CD8-positive, alpha-beta memory T cell (primary cell): ENCODE measurements around the gene CFAP298. TPM values are rescaled to one million over a fixed set of nuclear protein-coding genes. Genes with fewer than 3 reads are reported as not detected.
"Not testable (repeated sequence)": the region's sequence is repeated elsewhere in the genome, so short reads cannot be mapped to it uniquely, and the experiment has no call there.

Experiments used
- CTCF ChIA-PET: fragments of 350-600 bp; sonication (Branson Sonifier 250); formaldehyde crosslinking; loops from one replicate; lab custom pipeline; 2021; ENCODE audit warnings: antibody characterized with exemption; lab: Charles Lee
- POLR2A ChIA-PET: fragments of 350-600 bp; sonication (Branson Sonifier 250); formaldehyde crosslinking; loops from one replicate; lab custom pipeline; 2021; ENCODE audit warnings: antibody characterized with exemption; lab: Charles Lee
- DNase-seq, 5 donors: peaks; one replicate each; pipeline versions ENCODE4 v3.0.0 to v3.0.0-alpha.2; 2020 to 2022; ENCODE audit warnings: mixed read lengths in 1 of 5
- H3K27ac ChIP-seq: one replicate; pipeline ENCODE4 v1.7.0; 2013; ENCODE audit warnings: low read depth, mild to moderate bottlenecking, low read length, moderate library complexity
- H3K27me3 ChIP-seq: 2 replicates; pipeline ENCODE4 v1.7.0; 2013; ENCODE audit warnings: low read length, mild to moderate bottlenecking; ENCODE audit not compliant: insufficient read depth, poor library complexity, severe bottlenecking
- H3K36me3 ChIP-seq: 2 replicates; pipeline ENCODE4 v1.7.0; 2013; ENCODE audit warnings: mild to moderate bottlenecking, low read length, moderate library complexity; ENCODE audit not compliant: insufficient read depth
- H3K4me1 ChIP-seq: 2 replicates; pipeline ENCODE4 v1.7.0; 2013; ENCODE audit warnings: mild to moderate bottlenecking, low read length, moderate library complexity; ENCODE audit not compliant: insufficient read depth
- H3K4me3 ChIP-seq: 2 replicates; pipeline ENCODE4 v1.7.0; 2013; ENCODE audit warnings: mild to moderate bottlenecking, low read length
- H3K9me3 ChIP-seq: 2 replicates; pipeline ENCODE4 v1.7.0; 2013; ENCODE audit warnings: mild to moderate bottlenecking, low read length
- H3K27ac Mint-ChIP-seq, 8 donors: one replicate each; pipeline ENCODE4 v1.8.0; 2020 to 2021; ENCODE audit warnings: mixed read lengths in 8 of 8, mild to moderate bottlenecking in 6 of 8, inconsistent platforms in 3 of 8, moderate library complexity in 3 of 8
- H3K27me3 Mint-ChIP-seq, 2 donors: one replicate each; pipeline ENCODE4 v1.8.0; 2020 to 2021; ENCODE audit warnings: mixed read lengths in 2 of 2, mild to moderate bottlenecking in 1 of 2, moderate library complexity in 1 of 2
- H3K36me3 Mint-ChIP-seq, 3 donors: one replicate each; pipeline ENCODE4 v1.8.0; 2020 to 2021; ENCODE audit warnings: mixed read lengths in 3 of 3, inconsistent platforms in 1 of 3, mild to moderate bottlenecking in 1 of 3
- H3K4me1 Mint-ChIP-seq, 3 donors: one replicate each; pipeline ENCODE4 v1.8.0; 2020 to 2021; ENCODE audit warnings: mixed read lengths in 3 of 3, inconsistent platforms in 1 of 3, mild to moderate bottlenecking in 1 of 3
- H3K4me3 Mint-ChIP-seq, 7 donors: one replicate each; pipeline ENCODE4 v1.8.0; 2020 to 2021; ENCODE audit warnings: mixed read lengths in 7 of 7, mild to moderate bottlenecking in 6 of 7, moderate library complexity in 4 of 7, inconsistent platforms in 2 of 7
- H3K9me3 Mint-ChIP-seq, 5 donors: one replicate each; pipeline ENCODE4 v1.8.0; 2020 to 2022; ENCODE audit warnings: mixed read lengths in 5 of 5, mild to moderate bottlenecking in 3 of 5, moderate library complexity in 2 of 5, inconsistent platforms in 1 of 5
- polyA plus RNA-seq: library from polyadenylated mRNA; unstranded; fragments of 300-500 nt; fragmentation: Illumina TruSeq; gene quantifications from one replicate; pipeline ENCODE4 v1.2.3, GENCODE V29; 2021
- total RNA-seq, 2 experiments: library from RNA; stranded (reverse); gene quantifications; one replicate each; pipeline ENCODE4 v1.2.3, GENCODE V29; 2021

Gene CFAP298
- total and polyA plus RNA-seq, 3 experiments from 2014 or later: 49.4 to 62.8 (median 51.9) TPM

DNA sequence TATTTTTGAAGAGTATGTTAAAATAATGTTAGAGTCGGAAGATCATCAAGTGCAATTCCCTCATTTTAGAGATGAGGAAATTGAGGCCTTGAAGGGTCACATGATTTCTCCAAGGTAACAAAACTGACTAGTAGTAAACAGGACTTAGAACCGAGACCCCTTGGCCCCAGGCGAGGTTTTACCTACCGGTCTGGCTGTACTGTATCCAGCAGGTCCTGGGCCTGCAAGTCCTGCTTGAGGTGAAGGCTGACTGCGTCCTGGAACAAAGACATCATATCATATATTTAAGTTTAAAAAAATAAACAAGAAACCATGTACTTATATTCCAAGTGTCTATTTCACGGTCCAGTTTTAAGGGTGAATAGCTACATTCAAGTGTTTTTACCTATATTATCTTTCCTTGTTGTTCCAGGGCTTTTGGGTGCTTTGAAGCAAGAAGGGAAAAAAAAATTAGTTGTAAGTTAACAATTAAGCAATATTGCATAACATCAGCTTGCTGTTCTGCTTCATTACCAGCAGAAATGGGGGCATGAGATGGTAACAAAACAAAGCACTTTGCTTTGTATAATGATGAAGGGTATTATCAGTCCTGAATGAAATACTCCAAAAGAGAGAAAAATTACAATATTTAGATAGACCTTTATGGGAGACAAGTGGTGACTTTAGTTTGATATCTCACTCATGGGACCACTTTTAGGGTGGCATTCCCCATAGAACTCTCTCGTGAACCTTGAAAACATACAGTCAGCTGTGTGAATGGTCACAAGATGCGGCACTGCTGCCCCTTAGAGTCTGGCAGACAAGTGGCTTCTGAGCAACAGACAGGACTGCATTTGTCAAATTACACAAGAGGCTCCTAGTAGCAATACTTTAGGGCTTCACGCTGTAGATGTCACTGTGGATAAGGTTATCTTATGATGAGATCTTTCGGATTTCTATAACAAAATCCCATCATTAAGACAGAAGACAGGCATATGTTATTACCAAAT lies 29.8 kb upstream of the CFAP298 start:
- Mint-ChIP-seq H3K27me3 (no peaks in the 10 kb centered on the region), H3K4me1 (no peaks in the 10 kb centered on the region), H3K27ac (peak overlapping the region in 1 of 8 donors; percentile 10), H3K9me3 (no peaks in the 10 kb centered on the region), H3K4me3 (no peak overlapping the region), H3K36me3 (peaks cover 7 to 76% (median 24%) of the 10 kb centered on the region in 3 donors)
- Histone ChIP-seq H3K27ac (no peak overlapping the region), H3K4me3 (no peak overlapping the region), H3K4me1 (no peaks in the 10 kb centered on the region), H3K9me3 (no peaks in the 10 kb centered on the region), H3K36me3 (peaks cover 24% of the 10 kb centered on the region), H3K27me3 (no peaks in the 10 kb centered on the region)
- ChIA-PET CTCF (no interaction called here), POLR2A (no interaction called here)
- no peak for DNase-seq

DNA sequence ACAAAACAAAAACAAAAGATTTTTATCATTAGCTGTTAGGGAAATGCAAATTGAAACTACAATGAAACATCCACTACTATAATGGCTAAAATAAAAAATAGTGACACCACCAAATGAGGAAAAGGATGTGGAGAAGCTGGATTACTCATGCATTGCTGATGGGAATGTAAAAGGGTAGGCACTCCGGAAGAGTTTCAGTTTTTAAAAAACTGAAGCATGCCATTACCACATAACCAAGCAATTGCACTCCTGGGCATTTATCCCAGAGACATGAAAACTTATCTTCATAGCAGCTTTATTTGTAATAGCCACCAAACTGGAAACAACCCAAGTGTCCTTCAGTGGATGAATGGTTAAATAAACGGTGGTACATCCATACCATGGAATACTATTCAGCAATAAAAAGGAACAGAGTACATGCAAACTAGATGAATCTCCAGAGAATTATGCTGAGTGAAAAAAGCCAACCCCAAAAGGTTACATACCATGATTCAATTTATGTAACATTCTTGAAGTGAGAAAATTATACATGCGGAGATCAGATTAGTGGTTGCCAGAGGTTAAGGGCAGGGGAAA lies 14.5 kb upstream of the CFAP298 start:
- CTCF ChIA-PET: interaction anchor here (1.5 kb wide), 1 partner anchor 25 kb away, joined by 3 read pairs; no protein-coding TSS in a partner anchor
- Histone ChIP-seq H3K27ac (no peak overlapping the region), H3K9me3 (no peaks in the 10 kb centered on the region), H3K27me3 (no peaks in the 10 kb centered on the region), H3K4me1 (no peaks in the 10 kb centered on the region), H3K4me3 (no peak overlapping the region), H3K36me3 (peaks cover 10% of the 10 kb centered on the region)
- Mint-ChIP-seq H3K4me1 (peaks cover 0 to 4% (median 0%) of the 10 kb centered on the region in 3 donors), H3K27ac (peak overlapping the region in 1 of 8 donors; percentile 56), H3K9me3 (no peaks in the 10 kb centered on the region), H3K27me3 (peaks cover 4 to 10% of the 10 kb centered on the region in 2 donors), H3K36me3 (peaks cover 7 to 26% (median 15%) of the 10 kb centered on the region in 3 donors), H3K4me3 (no peak overlapping the region)
- no peak for DNase-seq
- POLR2A ChIA-PET: no interaction called here

GRCh38 chr21:32618218-32618617 lies 6.0 kb upstream of the CFAP298 start:
- H3K4me3 Mint-ChIP-seq, DNase-seq, H3K27ac ChIP-seq, H3K27me3 ChIP-seq, H3K4me1 ChIP-seq, H3K36me3 ChIP-seq, H3K9me3 ChIP-seq, H3K27ac Mint-ChIP-seq, H3K36me3 Mint-ChIP-seq, H3K4me1 Mint-ChIP-seq, H3K9me3 Mint-ChIP-seq, POLR2A ChIA-PET, H3K4me3 ChIP-seq, CTCF ChIA-PET: not testable (repeated sequence)
- peaks cover 6 to 25% of the 10 kb centered on the region in 2 donors for H3K27me3 Mint-ChIP-seq

DNA sequence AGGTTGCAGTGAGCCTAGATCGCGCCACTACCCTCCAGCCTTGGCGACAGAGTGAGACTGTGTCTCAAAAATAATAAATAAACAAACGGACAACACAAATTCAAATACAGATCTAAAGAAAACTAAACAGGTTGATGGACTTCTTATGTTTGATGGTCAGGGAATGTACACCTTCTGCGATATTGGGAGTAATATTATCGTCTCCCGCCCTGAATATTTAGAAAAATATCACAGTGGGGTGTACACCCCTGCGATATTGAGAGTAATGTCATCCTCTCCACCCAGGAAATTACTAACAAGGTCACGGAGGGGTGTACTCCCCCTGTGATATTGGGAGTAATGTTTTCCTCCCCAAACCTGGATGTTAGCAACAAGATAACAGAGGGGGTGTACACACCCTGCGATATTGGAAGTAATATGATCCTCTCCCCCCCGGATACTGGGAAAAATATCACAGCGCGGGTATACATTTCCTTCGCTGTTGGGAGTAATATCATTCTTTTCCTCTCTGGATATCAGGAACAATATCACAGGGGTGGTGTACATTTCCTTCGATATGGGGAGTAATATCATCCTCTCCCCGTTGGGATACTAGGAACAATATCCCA lies 1.4 kb upstream of the CFAP298 start:
- peak overlapping the region; percentile 97 for H3K4me3 ChIP-seq
- Mint-ChIP-seq H3K4me1 (peaks cover 10 to 29% (median 22%) of the 10 kb centered on the region in 3 donors), H3K9me3 (no peaks in the 10 kb centered on the region), H3K4me3 (peak overlapping the region; percentile 95 to 99 (median 97)), H3K27me3 (peaks cover 2 to 5% of the 10 kb centered on the region in 2 donors), H3K36me3 (peaks cover 0 to 24% (median 8%) of the 10 kb centered on the region in 3 donors), H3K27ac (peak overlapping the region; percentile 97 to 99 (median 99))
- peaks cover 13% of the 10 kb centered on the region for H3K4me1 ChIP-seq
- H3K36me3 ChIP-seq: no peaks in the 10 kb centered on the region
- peak overlapping the region; percentile 97 for H3K27ac ChIP-seq
- no peaks in the 10 kb centered on the region for H3K27me3 ChIP-seq
- DNase-seq: no peak
- CTCF ChIA-PET: interaction anchor here (1.3 to 2.5 kb wide), 5 partner anchors 12 to 212 kb away, joined by 3 to 23 read pairs (median 5); no protein-coding TSS in a partner anchor
- POLR2A ChIA-PET: interaction anchor here (1.5 to 1.6 kb wide), 2 partner anchors 12 to 44 kb away, joined by 5 to 6 read pairs; no protein-coding TSS in a partner anchor
- no peaks in the 10 kb centered on the region for H3K9me3 ChIP-seq

DNA sequence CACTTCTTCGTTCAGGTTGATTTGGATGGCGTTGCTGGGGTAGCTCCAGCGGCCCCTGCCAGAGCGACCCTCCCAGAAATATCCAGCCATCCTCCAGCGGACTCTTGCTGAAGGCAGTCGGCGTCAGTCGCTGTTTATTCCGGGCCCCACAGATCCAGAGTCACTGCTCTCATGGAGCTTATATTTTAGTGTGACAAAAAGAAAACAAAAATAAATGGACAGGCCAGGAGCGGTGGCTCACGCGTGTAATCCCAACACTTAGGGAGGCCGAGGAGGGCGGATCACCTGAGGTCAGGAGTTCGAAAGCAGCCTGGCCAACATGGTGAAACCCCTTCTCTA lies 791 bp upstream of the CFAP298 start:
- Histone ChIP-seq H3K9me3 (no peaks in the 10 kb centered on the region), H3K27ac (peak overlapping the region; percentile 97), H3K27me3 (no peaks in the 10 kb centered on the region), H3K36me3 (no peaks in the 10 kb centered on the region), H3K4me1 (peaks cover 13% of the 10 kb centered on the region), H3K4me3 (peak overlapping the region; percentile 97)
- Mint-ChIP-seq H3K36me3 (peaks cover 0 to 26% (median 8%) of the 10 kb centered on the region in 3 donors), H3K27ac (peak overlapping the region; percentile 97 to 99 (median 99)), H3K4me1 (peaks cover 10 to 29% (median 22%) of the 10 kb centered on the region in 3 donors), H3K4me3 (peak overlapping the region; percentile 95 to 99 (median 97)), H3K27me3 (peaks cover 0 to 3% of the 10 kb centered on the region in 2 donors), H3K9me3 (no peaks in the 10 kb centered on the region)
- no peak for DNase-seq
- ChIA-PET POLR2A (interaction anchor here (1.1 to 1.6 kb wide), 6 partner anchors 12 to 221 kb away, joined by 4 to 6 read pairs (median 5); partner anchors contain the start of genes EVA1C, PAXBP1 and URB1), CTCF (interaction anchor here (1.3 to 2.5 kb wide), 7 partner anchors 12 to 211 kb away, joined by 3 to 23 read pairs (median 6); no protein-coding TSS in a partner anchor)

GRCh38 chr21:32611471-32611997 lies 643 bp downstream of the CFAP298 start:
- Mint-ChIP-seq H3K36me3 (peaks cover 0 to 38% (median 16%) of the 10 kb centered on the region in 3 donors), H3K27me3 (peaks cover 0 to 3% of the 10 kb centered on the region in 2 donors), H3K27ac (peak overlapping the region; percentile 97 to 99 (median 98)), H3K4me1 (peaks cover 14 to 29% (median 22%) of the 10 kb centered on the region in 3 donors), H3K9me3 (no peaks in the 10 kb centered on the region), H3K4me3 (peak overlapping the region; percentile 95 to 99 (median 97))
- Histone ChIP-seq H3K4me3 (peak overlapping the region; percentile 97), H3K9me3 (no peaks in the 10 kb centered on the region), H3K36me3 (peaks cover 5% of the 10 kb centered on the region), H3K27me3 (no peaks in the 10 kb centered on the region), H3K4me1 (peaks cover 13% of the 10 kb centered on the region), H3K27ac (peak overlapping the region; percentile 97)
- peak; percentile 16 to 59 (median 27) for DNase-seq
- ChIA-PET CTCF (interaction anchor here (0.9 to 2.5 kb wide), 7 partner anchors 10 to 210 kb away, joined by 3 to 23 read pairs (median 6); partner anchors contain the start of genes PAXBP1 and SYNJ1), POLR2A (interaction anchor here (0.7 to 1.6 kb wide), 7 partner anchors 10 to 333 kb away, joined by 3 to 6 read pairs (median 5); partner anchors contain the start of genes EVA1C, MIS18A, PAXBP1 and URB1)

DNA sequence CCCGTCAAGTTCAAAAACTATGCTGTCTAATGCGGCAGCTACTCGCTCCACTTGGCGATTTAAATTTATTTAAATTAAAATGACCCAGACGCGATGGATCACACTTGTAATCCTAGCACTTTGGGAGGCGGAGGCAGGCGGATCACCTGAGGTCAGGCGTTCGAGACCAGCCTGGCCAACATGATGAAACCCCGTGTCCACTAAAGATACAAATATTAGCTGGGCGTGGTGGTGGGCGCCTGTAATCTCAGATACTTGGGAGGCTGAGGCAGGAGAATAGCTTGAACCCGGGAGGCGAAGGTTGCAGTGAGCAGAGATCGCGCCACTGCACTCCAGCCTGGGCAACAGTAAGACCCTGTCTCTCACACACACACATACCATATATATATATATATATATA lies 1.2 kb downstream of the CFAP298 start:
- H3K4me1 Mint-ChIP-seq: peaks cover 14 to 29% (median 25%) of the 10 kb centered on the region in 3 donors
- POLR2A ChIA-PET, H3K4me3 ChIP-seq, H3K27ac ChIP-seq, H3K27me3 ChIP-seq, H3K9me3 Mint-ChIP-seq, H3K27me3 Mint-ChIP-seq, H3K36me3 ChIP-seq, DNase-seq, H3K9me3 ChIP-seq: not testable (repeated sequence)
- peak overlapping the region in 6 of 7 donors; percentile 8 to 95 (median 51) for H3K4me3 Mint-ChIP-seq
- peaks cover 13% of the 10 kb centered on the region for H3K4me1 ChIP-seq
- CTCF ChIA-PET: interaction anchor here (1.9 to 2.5 kb wide), 4 partner anchors 10 to 208 kb away, joined by 4 to 23 read pairs (median 7); no protein-coding TSS in a partner anchor
- peaks cover 3 to 44% (median 20%) of the 10 kb centered on the region in 3 donors for H3K36me3 Mint-ChIP-seq
- H3K27ac Mint-ChIP-seq: peak overlapping the region in 4 of 8 donors; percentile 12 to 72 (median 36)
